GM10248 (cell line): Measurements from ENCODE around the gene RNU6-1.

Source experiments
- CTCF ChIA-PET: fragments of 300-600 bp; sonication (Branson Sonifier 250); formaldehyde crosslinking; extraction: SDS; loops from one replicate; lab custom pipeline; 2021; ENCODE audit warnings: antibody characterized with exemption; lab: Yijun Ruan, JAX
- POLR2A ChIA-PET: fragments of 350-650 bp; sonication (Branson Sonifier 250); formaldehyde crosslinking; extraction: SDS; loops from one replicate; lab custom pipeline; 2020; ENCODE audit warnings: antibody characterized with exemption; lab: Yijun Ruan, JAX
- DNase-seq: peaks from one replicate; pipeline ENCODE4 v3.0.0; 2012; ENCODE audit errors: extremely low spot score
- TF ChIP-seq, protein P1 (sequence below): IDR thresholded peaks from 2 replicates; pipeline ENCODE4 v1.5.1; 2012; ENCODE audit warnings: mild to moderate bottlenecking, low read depth; ENCODE audit errors: extremely low read depth, missing control alignments, control extremely low read depth

The RNU6-1 gene

DNA sequence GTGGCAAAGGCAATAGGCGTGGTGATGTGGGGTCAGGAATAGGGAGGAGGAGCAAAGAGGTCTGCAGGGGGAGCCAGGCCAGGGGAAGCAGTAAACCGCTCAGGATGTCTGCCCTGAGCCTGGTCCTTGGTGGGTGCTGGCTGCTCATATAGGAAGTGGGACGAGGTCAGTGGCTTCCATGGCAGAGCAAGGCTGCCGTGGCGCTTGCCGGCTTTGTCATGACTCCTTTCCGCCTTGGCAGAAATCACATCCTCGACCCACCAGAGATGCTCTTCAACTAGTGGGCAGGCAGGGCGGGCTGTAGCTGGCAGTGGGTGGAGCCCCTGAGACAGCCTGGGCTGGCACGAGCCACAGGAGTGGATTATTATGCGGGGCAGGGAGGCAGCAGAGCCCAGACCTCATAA is 27.6 kb downstream of the RNU6-1 start:
- CTCF ChIA-PET, result no interaction called here
- TF ChIP-seq, protein P1, sequence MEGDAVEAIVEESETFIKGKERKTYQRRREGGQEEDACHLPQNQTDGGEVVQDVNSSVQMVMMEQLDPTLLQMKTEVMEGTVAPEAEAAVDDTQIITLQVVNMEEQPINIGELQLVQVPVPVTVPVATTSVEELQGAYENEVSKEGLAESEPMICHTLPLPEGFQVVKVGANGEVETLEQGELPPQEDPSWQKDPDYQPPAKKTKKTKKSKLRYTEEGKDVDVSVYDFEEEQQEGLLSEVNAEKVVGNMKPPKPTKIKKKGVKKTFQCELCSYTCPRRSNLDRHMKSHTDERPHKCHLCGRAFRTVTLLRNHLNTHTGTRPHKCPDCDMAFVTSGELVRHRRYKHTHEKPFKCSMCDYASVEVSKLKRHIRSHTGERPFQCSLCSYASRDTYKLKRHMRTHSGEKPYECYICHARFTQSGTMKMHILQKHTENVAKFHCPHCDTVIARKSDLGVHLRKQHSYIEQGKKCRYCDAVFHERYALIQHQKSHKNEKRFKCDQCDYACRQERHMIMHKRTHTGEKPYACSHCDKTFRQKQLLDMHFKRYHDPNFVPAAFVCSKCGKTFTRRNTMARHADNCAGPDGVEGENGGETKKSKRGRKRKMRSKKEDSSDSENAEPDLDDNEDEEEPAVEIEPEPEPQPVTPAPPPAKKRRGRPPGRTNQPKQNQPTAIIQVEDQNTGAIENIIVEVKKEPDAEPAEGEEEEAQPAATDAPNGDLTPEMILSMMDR, result no peak
- POLR2A ChIA-PET, result no interaction called here
- DNase-seq, result no peak

DNA sequence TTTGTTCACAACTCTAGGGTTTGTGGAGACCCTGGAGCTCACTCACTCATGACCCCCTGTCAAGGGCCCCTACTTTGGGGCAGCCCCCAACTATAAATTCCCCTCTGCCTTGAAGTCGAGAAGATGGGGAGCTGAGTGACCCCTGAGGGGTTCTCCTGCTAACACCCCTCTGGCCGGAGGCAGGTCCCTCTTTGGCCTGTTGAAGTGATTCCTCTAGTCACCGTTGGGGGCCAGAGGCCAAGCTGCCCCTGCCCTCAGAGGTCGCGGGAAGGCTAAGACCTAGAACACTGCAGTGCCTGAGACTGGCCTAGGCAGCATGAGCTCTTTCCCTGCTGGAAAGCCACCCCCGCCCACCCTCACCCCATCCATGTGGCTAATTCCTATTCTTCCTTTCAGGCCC is 30.0 kb downstream of the RNU6-1 start:
- POLR2A ChIA-PET, result no interaction called here

DNA sequence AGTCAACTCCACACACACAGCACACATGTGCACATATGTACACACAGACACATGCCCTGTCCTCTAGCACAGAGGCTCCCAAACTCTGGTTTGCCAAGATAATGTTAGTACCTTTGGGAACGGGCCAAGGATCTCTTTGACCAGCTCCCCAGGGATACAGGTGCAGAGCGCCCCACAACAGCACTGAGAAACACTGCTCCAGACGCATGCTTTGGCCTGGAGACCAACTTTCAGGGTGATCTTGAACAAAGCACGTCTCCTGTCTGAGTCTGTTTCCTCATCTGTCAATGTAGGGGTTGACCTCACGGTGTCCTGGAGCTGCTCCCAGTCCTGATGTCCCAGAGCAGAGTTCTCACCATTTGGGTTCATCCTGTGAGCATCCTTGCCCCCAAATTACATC is 30.4 kb downstream of the RNU6-1 start:
- ChIA-PET POLR2A (no interaction called here), CTCF (interaction anchor here (1.2 to 1.6 kb wide), 2 partner anchors 8 to 376 kb away, joined by 3 to 4 read pairs; no protein-coding TSS in a partner anchor)
- TF ChIP-seq, protein P1, result no peak
- DNase-seq, result no peak

More for the DNA sequence above, 30.0 kb downstream of the RNU6-1 start:
- CTCF ChIA-PET, result no interaction called here
- TF ChIP-seq, protein P1, result no peak
- DNase-seq, result no peak

- ChIA-PET CTCF (interaction anchor here (1.0 to 1.6 kb wide), 4 partner anchors 9 to 375 kb away, joined by 3 to 4 read pairs (median 3); no protein-coding TSS in a partner anchor), POLR2A (no interaction called here)
- TF ChIP-seq, protein P1, result no peak
- no peak for DNase-seq
These were observed 31.0 kb downstream of the RNU6-1 start for GRCh38 chr15:67808821-67809220.

- CTCF ChIA-PET, result interaction anchor here (1.1 to 1.4 kb wide), 2 partner anchors 30 to 351 kb away, joined by 3 read pairs; no protein-coding TSS in a partner anchor
- POLR2A ChIA-PET, result no interaction called here
- no peak for DNase-seq
- TF ChIP-seq, protein P1, result no peak
These were observed 32.0 kb downstream of the RNU6-1 start for GRCh38 chr15:67807836-67808235.

DNA sequence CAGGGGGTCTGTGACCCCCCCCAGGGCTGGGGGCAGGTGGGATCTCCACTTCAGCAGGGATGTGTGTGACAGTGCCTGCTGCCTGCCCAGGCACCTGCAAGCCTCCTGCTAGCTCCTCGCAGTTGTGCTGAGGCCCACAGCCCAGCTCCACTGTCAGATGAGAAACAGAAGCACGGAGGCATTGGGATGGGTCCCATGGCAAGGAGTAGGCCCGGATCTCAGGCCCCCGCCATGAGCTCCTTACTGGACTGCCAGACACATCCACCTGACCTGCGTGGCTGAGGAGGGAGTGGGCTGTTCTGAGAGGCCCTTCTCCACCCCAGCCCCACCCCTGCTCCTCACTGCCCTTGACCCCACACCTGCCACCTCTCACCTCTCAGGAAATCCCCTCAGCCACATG is 32.7 kb downstream of the RNU6-1 start:
- ChIA-PET POLR2A (no interaction called here), CTCF (interaction anchor here (1.4 kb wide), 1 partner anchor 350 kb away, joined by 3 read pairs; no protein-coding TSS in a partner anchor)
- no peak for DNase-seq
- TF ChIP-seq, protein P1, result no peak

GRCh38 chr15:67806536-67806935 is 33.3 kb downstream of the RNU6-1 start:
- TF ChIP-seq, protein P1, result no peak
- ChIA-PET CTCF (interaction anchor here (1.4 kb wide), 1 partner anchor 349 kb away, joined by 3 read pairs; no protein-coding TSS in a partner anchor), POLR2A (no interaction called here)
- no peak for DNase-seq
